DND-41 (cell line): ENCODE data around the gene TADA2A.

ENCODE experiments used
- ATAC-seq: fragments of 200-7000 bp; cut with Tn5 transposase; 3 replicates; pipeline ENCODE4 v1.9.1; 2021; ENCODE audit warnings: low read depth; ENCODE audit not compliant: insufficient read depth
- DNase-seq: peaks from one replicate; pipeline ENCODE4 v3.0.0-alpha.2; 2020
- H2AFZ ChIP-seq: 2 replicates; pipeline ENCODE4 v1.6.0; 2012; ENCODE audit warnings: low read depth, low read length
- H3K27ac ChIP-seq: 2 replicates; pipeline ENCODE4 v1.5.1; 2012; ENCODE audit warnings: low read length, inconsistent platforms
- H3K27me3 ChIP-seq: fragments of 200-600 bp; sonication (generic); 2 replicates; pipeline ENCODE4 v1.6.0; 2012; ENCODE audit warnings: low read length, mild to moderate bottlenecking, inconsistent platforms; ENCODE audit not compliant: insufficient read depth, poor library complexity
- H3K36me3 ChIP-seq: 2 replicates; pipeline ENCODE4 v1.5.1; 2012; ENCODE audit warnings: low read length, inconsistent platforms; ENCODE audit not compliant: insufficient read depth
- H3K4me1 ChIP-seq: 2 replicates; pipeline ENCODE4 v1.5.1; 2012; ENCODE audit warnings: mild to moderate bottlenecking, low read length; ENCODE audit not compliant: insufficient read depth
- H3K4me2 ChIP-seq: 2 replicates; pipeline ENCODE4 v1.6.0; 2012; ENCODE audit warnings: mild to moderate bottlenecking, moderate library complexity, low read length, inconsistent platforms; ENCODE audit not compliant: insufficient read depth
- H3K4me3 ChIP-seq, 2 experiments: fragments of 200-600 bp in 1 of 2; shearing (Covaris generic) in 1 of 2; 2 replicates each; pipeline ENCODE4 v1.5.1; 2012 to 2016; ENCODE audit warnings: inconsistent platforms in 2 of 2, low read length in 2 of 2, mild to moderate bottlenecking in 2 of 2, low read depth in 1 of 2, moderate library complexity in 1 of 2
- H3K79me2 ChIP-seq: 2 replicates; pipeline ENCODE4 v1.6.0; 2012; ENCODE audit warnings: low read length, inconsistent platforms; ENCODE audit not compliant: insufficient read depth
- H3K9ac ChIP-seq: 2 replicates; pipeline ENCODE4 v1.6.0; 2012; ENCODE audit warnings: low read depth, mild to moderate bottlenecking, inconsistent platforms, low read length, moderate library complexity
- H3K9me3 ChIP-seq: 2 replicates; pipeline ENCODE4 v1.5.1; 2012; ENCODE audit warnings: low read length, moderate library complexity, mild to moderate bottlenecking, inconsistent platforms; ENCODE audit not compliant: insufficient read depth, severe bottlenecking
- H4K20me1 ChIP-seq: 2 replicates; pipeline ENCODE4 v1.6.0; 2012; ENCODE audit warnings: low read length; ENCODE audit not compliant: insufficient read depth
- EZH2 ChIP-seq: IDR thresholded peaks from 3 replicates; pipeline ENCODE4 v1.6.1; 2012; ENCODE audit warnings: borderline replicate concordance, low read depth, mild to moderate bottlenecking, moderate library complexity, low read length, inconsistent platforms; ENCODE audit not compliant: severe bottlenecking
- TF ChIP-seq, protein P1 (sequence below): IDR thresholded peaks from 2 replicates; pipeline ENCODE4 v1.5.1; 2012; ENCODE audit warnings: borderline replicate concordance, low read length, moderate library complexity, mild to moderate bottlenecking; ENCODE audit not compliant: poor library complexity, severe bottlenecking; ENCODE audit errors: extremely low read depth

Gene TADA2A

DNA sequence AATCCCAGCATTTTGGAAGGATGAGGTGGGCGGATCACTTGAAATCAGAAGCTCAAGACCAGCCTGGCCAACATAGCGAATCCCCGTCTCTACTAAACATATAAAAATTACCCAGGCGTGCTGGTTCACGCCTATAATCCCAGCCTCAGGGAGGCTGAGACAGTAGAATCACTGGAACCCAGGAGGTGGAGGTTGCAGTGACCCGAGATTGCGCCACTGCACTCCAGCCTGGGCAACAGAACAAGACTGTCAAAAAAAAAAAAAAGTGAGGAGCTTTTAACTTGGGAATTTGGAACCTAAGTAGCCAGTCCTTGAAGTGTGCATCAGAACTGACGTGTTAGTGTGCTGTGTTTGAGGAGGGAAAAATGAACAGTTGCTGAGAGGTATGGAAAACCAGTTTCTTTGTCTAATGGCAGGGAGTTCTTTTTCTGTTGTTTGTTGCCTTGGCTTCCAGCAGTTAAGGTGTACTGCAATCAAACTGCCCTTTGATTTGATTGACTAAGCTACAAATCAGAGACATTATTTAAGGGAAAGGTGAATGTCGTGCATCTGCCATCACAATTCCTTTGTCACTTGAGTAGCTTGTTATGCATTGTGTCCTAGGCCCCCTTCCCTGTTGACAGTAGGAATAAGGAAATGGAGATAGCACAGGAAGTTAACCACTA lies 74.4 kb downstream of the TADA2A start:
- Histone ChIP-seq H3K4me3 (no peak overlapping the region), H3K36me3 (peaks cover 38% of the 10 kb centered on the region), H4K20me1 (no peaks in the 10 kb centered on the region), H2AFZ (no peak overlapping the region), H3K4me1 (peaks cover 8% of the 10 kb centered on the region; the same call in 1 of the 2 replicates), H3K27me3 (no peaks in the 10 kb centered on the region), H3K4me2 (no peak overlapping the region), H3K9me3 (no peaks in the 10 kb centered on the region), H3K79me2 (no peaks in the 10 kb centered on the region), H3K27ac (no peak overlapping the region), H3K9ac (no peak overlapping the region)
- DNase-seq (no peak), ATAC-seq (no peak)
- TF ChIP-seq EZH2 = no peak
- TF ChIP-seq, protein P1, sequence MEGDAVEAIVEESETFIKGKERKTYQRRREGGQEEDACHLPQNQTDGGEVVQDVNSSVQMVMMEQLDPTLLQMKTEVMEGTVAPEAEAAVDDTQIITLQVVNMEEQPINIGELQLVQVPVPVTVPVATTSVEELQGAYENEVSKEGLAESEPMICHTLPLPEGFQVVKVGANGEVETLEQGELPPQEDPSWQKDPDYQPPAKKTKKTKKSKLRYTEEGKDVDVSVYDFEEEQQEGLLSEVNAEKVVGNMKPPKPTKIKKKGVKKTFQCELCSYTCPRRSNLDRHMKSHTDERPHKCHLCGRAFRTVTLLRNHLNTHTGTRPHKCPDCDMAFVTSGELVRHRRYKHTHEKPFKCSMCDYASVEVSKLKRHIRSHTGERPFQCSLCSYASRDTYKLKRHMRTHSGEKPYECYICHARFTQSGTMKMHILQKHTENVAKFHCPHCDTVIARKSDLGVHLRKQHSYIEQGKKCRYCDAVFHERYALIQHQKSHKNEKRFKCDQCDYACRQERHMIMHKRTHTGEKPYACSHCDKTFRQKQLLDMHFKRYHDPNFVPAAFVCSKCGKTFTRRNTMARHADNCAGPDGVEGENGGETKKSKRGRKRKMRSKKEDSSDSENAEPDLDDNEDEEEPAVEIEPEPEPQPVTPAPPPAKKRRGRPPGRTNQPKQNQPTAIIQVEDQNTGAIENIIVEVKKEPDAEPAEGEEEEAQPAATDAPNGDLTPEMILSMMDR = no peak

DNA sequence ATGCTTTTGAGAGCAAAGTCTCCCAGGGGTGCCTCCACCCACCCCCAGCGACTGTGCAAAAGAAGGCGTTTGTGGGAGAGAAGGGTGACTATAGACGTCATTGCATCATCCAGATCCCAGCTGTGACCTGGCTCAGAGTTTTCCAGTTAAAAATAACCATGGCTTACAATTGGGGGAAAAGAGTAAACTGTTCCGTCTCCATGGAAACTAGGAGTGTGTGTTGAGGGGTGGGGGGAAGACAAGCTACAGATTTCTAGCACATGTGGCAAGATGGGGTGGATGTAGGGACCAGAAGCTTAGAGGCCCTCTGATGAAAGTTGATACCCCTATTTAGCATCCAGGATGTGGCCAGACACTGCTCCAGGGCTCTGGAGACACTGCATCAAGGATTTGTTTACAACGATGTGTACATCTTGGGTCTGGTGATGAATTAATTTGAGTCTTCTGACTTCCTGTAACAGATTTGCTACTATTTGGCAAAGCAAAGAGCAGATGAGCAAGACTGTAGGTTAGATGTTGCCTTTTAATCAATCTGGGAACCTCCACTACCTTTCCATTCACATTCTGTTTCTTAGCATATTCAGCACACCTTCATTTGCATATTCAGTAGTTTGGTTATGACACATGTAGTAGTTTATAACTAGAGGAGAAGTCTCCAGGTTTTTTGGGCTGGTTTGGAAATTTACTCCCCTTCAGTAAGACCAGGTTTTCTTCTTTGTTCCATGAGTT lies 76.8 kb downstream of the TADA2A start:
- DNase-seq (no peak), ATAC-seq (peak; percentile 35; the same call in 1 of the 3 replicates)
- H2AFZ ChIP-seq = no peak overlapping the region
- no peak overlapping the region for H3K4me2 ChIP-seq
- no peak overlapping the region for H3K9ac ChIP-seq
- H3K9me3 ChIP-seq = no peaks in the 10 kb centered on the region
- no peaks in the 10 kb centered on the region for H4K20me1 ChIP-seq
- peaks cover 15% of the 10 kb centered on the region for H3K36me3 ChIP-seq
- peaks cover 10% of the 10 kb centered on the region for H3K4me1 ChIP-seq
- H3K27me3 ChIP-seq = no peaks in the 10 kb centered on the region
- no peak overlapping the region for H3K27ac ChIP-seq
- no peak overlapping the region for H3K4me3 ChIP-seq
- H3K79me2 ChIP-seq = no peaks in the 10 kb centered on the region
- TF ChIP-seq EZH2 = no peak
- TF ChIP-seq, protein P1 = no peak

DNA sequence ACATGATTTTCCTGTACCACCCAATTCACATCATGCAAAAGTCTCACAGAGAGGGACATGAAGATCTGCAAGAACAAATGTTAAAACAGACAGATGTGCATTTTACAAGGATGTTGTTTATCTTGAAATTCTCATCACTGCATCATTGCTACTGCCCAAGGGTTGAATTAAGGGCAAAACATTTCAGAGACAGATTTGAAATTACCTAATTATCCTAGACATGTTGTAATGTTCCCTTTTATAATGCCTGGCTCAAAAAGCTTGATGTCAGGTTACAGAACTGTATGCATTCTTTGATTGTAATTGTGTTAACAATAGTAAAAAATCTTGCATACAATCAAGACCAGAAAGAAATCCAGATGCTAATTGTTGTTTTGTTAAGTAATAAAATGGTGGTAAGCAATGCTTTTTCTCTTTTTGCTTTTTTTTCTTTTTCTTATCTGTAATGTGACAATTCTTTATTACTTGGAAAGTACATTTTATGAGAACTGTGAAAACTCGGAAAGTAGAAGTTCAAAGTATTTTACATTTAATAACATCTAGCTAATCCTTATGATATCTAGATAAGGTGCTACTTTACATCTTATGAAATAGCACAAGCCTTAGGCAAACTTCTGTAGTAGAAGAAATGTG lies 79.4 kb downstream of the TADA2A start:
- Histone ChIP-seq H3K4me3 (no peak overlapping the region), H3K27me3 (peaks cover 9% of the 10 kb centered on the region), H3K4me2 (no peak overlapping the region), H2AFZ (no peak overlapping the region), H3K79me2 (peaks cover 9% of the 10 kb centered on the region; the same call in 1 of the 2 replicates), H3K9ac (no peak overlapping the region), H4K20me1 (peaks cover 6% of the 10 kb centered on the region; the same call in 1 of the 2 replicates), H3K4me1 (peaks cover 29% of the 10 kb centered on the region), H3K27ac (no peak overlapping the region), H3K9me3 (no peaks in the 10 kb centered on the region), H3K36me3 (no peaks in the 10 kb centered on the region)
- ATAC-seq (no peak), DNase-seq (no peak)
- TF ChIP-seq, protein P1 = no peak
- TF ChIP-seq EZH2 = no peak
